DND-41 (cell line): ENCODE measurements around the gene GOLGA3.

Experiments
- ATAC-seq: fragments of 200-7000 bp; cut with Tn5 transposase; 3 replicates; pipeline ENCODE4 v1.9.1; 2021; ENCODE audit warnings: low read depth; ENCODE audit not compliant: insufficient read depth
- DNase-seq: peaks from one replicate; pipeline ENCODE4 v3.0.0-alpha.2; 2020
- H2AFZ ChIP-seq: 2 replicates; pipeline ENCODE4 v1.6.0; 2012; ENCODE audit warnings: low read depth, low read length
- H3K27ac ChIP-seq: 2 replicates; pipeline ENCODE4 v1.5.1; 2012; ENCODE audit warnings: low read length, inconsistent platforms
- H3K27me3 ChIP-seq: fragments of 200-600 bp; sonication (generic); 2 replicates; pipeline ENCODE4 v1.6.0; 2012; ENCODE audit warnings: low read length, mild to moderate bottlenecking, inconsistent platforms; ENCODE audit not compliant: insufficient read depth, poor library complexity
- H3K36me3 ChIP-seq: 2 replicates; pipeline ENCODE4 v1.5.1; 2012; ENCODE audit warnings: low read length, inconsistent platforms; ENCODE audit not compliant: insufficient read depth
- H3K4me1 ChIP-seq: 2 replicates; pipeline ENCODE4 v1.5.1; 2012; ENCODE audit warnings: mild to moderate bottlenecking, low read length; ENCODE audit not compliant: insufficient read depth
- H3K4me2 ChIP-seq: 2 replicates; pipeline ENCODE4 v1.6.0; 2012; ENCODE audit warnings: mild to moderate bottlenecking, moderate library complexity, low read length, inconsistent platforms; ENCODE audit not compliant: insufficient read depth
- H3K4me3 ChIP-seq, 2 experiments: fragments of 200-600 bp in 1 of 2; shearing (Covaris generic) in 1 of 2; 2 replicates each; pipeline ENCODE4 v1.5.1; 2012 to 2016; ENCODE audit warnings: inconsistent platforms in 2 of 2, low read length in 2 of 2, mild to moderate bottlenecking in 2 of 2, low read depth in 1 of 2, moderate library complexity in 1 of 2
- H3K79me2 ChIP-seq: 2 replicates; pipeline ENCODE4 v1.6.0; 2012; ENCODE audit warnings: low read length, inconsistent platforms; ENCODE audit not compliant: insufficient read depth
- H3K9ac ChIP-seq: 2 replicates; pipeline ENCODE4 v1.6.0; 2012; ENCODE audit warnings: low read depth, mild to moderate bottlenecking, inconsistent platforms, low read length, moderate library complexity
- H3K9me3 ChIP-seq: 2 replicates; pipeline ENCODE4 v1.5.1; 2012; ENCODE audit warnings: low read length, moderate library complexity, mild to moderate bottlenecking, inconsistent platforms; ENCODE audit not compliant: insufficient read depth, severe bottlenecking
- H4K20me1 ChIP-seq: 2 replicates; pipeline ENCODE4 v1.6.0; 2012; ENCODE audit warnings: low read length; ENCODE audit not compliant: insufficient read depth
- EZH2 ChIP-seq: IDR thresholded peaks from 3 replicates; pipeline ENCODE4 v1.6.1; 2012; ENCODE audit warnings: borderline replicate concordance, low read depth, mild to moderate bottlenecking, moderate library complexity, low read length, inconsistent platforms; ENCODE audit not compliant: severe bottlenecking
- TF ChIP-seq, protein P1 (sequence below): IDR thresholded peaks from 2 replicates; pipeline ENCODE4 v1.5.1; 2012; ENCODE audit warnings: borderline replicate concordance, low read length, moderate library complexity, mild to moderate bottlenecking; ENCODE audit not compliant: poor library complexity, severe bottlenecking; ENCODE audit errors: extremely low read depth

GOLGA3 gene

DNA sequence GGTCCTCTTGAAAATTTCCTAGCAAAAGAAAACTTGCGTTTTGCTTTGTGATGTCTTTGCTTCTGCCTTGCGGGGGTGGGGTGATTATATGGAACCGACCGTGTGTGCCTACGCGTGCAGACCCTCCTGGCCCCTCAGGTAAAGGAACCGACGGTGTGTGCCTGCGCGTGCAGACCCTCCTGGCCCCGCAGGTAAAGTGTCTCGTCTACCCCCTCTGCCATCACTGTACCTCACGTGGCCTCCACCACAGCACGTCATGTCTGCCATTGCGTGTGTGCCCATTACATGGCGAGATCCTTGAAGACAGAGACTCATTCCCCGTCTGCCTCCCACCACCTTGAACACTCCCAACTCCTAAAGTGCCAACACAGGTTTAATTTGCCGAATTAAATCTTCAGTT is 3.6 kb downstream of the GOLGA3 start:
- Histone ChIP-seq H3K79me2 (peaks cover 60% of the 10 kb centered on the region), H3K4me3 (no peak overlapping the region), H3K4me2 (no peak overlapping the region), H4K20me1 (peaks cover 15% of the 10 kb centered on the region), H3K27me3 (no peaks in the 10 kb centered on the region), H3K4me1 (peaks cover 27% of the 10 kb centered on the region), H3K27ac (no peak overlapping the region), H3K36me3 (peaks cover 52% of the 10 kb centered on the region), H2AFZ (no peak overlapping the region), H3K9ac (no peak overlapping the region), H3K9me3 (peaks cover 4% of the 10 kb centered on the region)
- DNase-seq (no peak), ATAC-seq (no peak)
- TF ChIP-seq EZH2, result no peak
- TF ChIP-seq, protein P1, sequence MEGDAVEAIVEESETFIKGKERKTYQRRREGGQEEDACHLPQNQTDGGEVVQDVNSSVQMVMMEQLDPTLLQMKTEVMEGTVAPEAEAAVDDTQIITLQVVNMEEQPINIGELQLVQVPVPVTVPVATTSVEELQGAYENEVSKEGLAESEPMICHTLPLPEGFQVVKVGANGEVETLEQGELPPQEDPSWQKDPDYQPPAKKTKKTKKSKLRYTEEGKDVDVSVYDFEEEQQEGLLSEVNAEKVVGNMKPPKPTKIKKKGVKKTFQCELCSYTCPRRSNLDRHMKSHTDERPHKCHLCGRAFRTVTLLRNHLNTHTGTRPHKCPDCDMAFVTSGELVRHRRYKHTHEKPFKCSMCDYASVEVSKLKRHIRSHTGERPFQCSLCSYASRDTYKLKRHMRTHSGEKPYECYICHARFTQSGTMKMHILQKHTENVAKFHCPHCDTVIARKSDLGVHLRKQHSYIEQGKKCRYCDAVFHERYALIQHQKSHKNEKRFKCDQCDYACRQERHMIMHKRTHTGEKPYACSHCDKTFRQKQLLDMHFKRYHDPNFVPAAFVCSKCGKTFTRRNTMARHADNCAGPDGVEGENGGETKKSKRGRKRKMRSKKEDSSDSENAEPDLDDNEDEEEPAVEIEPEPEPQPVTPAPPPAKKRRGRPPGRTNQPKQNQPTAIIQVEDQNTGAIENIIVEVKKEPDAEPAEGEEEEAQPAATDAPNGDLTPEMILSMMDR, result no peak

DNA sequence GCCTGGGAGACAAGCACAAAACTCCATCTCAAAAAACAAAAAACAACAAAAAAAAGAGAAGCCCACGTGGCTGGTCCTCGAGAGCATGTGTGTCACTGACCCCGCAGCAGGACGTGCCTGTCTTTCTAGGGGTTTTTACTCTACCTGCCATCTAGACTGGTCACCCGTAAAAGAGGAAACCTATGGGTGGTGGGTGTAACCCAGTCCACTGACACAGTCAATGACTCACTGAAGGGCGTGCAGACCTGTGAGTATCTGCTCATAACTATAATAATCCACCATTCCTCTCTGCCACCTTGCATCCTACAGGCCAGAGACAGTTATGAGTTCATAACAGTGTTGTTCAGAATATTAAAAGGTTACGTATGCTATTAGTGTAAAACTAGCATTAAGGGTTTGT is 4.6 kb downstream of the GOLGA3 start:
- H3K4me2 ChIP-seq, result no peak overlapping the region
- no peak for DNase-seq
- TF ChIP-seq, protein P1, result no peak
- TF ChIP-seq EZH2, result no peak
- H3K4me1 ChIP-seq, result peaks cover 20% of the 10 kb centered on the region
- H3K79me2 ChIP-seq, result peaks cover 60% of the 10 kb centered on the region
- no peaks in the 10 kb centered on the region for H3K27me3 ChIP-seq
- H4K20me1 ChIP-seq, result peaks cover 15% of the 10 kb centered on the region
- no peak overlapping the region for H2AFZ ChIP-seq
- H3K4me3 ChIP-seq, result no peak overlapping the region
- ATAC-seq, result no peak
- H3K36me3 ChIP-seq, result peaks cover 62% of the 10 kb centered on the region
- H3K9me3 ChIP-seq, result no peaks in the 10 kb centered on the region
- H3K9ac ChIP-seq, result no peak overlapping the region
- no peak overlapping the region for H3K27ac ChIP-seq

DNA sequence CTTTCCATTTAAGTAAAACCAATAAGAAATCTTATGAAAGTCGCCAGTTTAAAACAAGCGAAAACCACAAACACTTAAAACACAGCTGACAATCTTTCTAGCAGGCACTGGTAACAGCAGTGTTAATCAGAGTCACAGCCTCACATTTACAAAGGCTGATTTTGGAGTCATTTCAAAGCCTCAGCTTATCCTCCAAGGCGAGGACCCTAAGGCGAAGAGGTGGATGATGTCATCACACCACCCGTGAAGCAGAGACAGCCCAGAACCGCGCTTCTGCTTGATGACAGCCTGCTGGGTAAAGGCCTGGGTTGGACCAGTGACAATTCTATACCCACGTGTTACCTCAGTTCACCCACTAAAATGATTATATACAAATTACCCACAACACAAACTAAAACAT is 10.1 kb downstream of the GOLGA3 start:
- H3K9ac ChIP-seq, result no peak overlapping the region
- TF ChIP-seq, protein P1, result no peak
- no peak for TF ChIP-seq EZH2
- H3K9me3 ChIP-seq, result no peaks in the 10 kb centered on the region
- no peak overlapping the region for H3K27ac ChIP-seq
- no peak overlapping the region for H2AFZ ChIP-seq
- H3K4me3 ChIP-seq, result no peak overlapping the region
- ATAC-seq (no peak), DNase-seq (no peak)
- H3K27me3 ChIP-seq, result no peaks in the 10 kb centered on the region
- peaks cover 69% of the 10 kb centered on the region for H3K36me3 ChIP-seq
- peaks cover 6% of the 10 kb centered on the region; the same call in 1 of the 2 replicates for H4K20me1 ChIP-seq
- H3K79me2 ChIP-seq, result peaks cover 12% of the 10 kb centered on the region
- H3K4me2 ChIP-seq, result no peak overlapping the region
- no peaks in the 10 kb centered on the region for H3K4me1 ChIP-seq

DNA sequence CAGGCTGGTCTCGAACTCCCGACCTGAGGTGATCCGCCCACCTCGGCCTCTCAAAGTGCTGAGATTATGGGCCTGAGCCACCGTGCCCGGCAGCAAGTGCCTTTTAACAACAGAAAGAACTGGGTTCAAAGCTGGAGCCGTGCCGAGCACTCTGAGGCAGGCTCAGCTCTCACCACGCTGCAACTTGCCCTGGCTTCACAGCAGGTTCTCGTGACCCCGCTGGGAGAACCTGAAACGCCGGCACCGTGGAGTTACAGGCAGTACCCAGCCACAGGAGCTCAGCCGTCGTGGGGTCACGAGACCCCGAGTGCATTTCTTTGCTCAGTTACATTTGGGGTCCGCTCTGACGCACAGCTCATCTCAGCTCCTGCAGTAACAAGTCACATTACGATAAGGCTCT is 14.4 kb downstream of the GOLGA3 start:
- Histone ChIP-seq H3K4me2 (no peak overlapping the region), H3K36me3 (peaks cover 72% of the 10 kb centered on the region), H3K4me1 (no peaks in the 10 kb centered on the region), H4K20me1 (peaks cover 6% of the 10 kb centered on the region; the same call in 1 of the 2 replicates), H3K27ac (no peak overlapping the region), H2AFZ (no peak overlapping the region), H3K4me3 (no peak overlapping the region), H3K79me2 (no peaks in the 10 kb centered on the region), H3K9me3 (no peaks in the 10 kb centered on the region), H3K27me3 (no peaks in the 10 kb centered on the region), H3K9ac (no peak overlapping the region)
- ATAC-seq (no peak), DNase-seq (no peak)
- no peak for TF ChIP-seq EZH2
